A549 (cell line): Measurements from ENCODE around the gene ERGIC1. TPM values are rescaled to one million over a fixed set of nuclear protein-coding genes. Genes with fewer than 3 reads are reported as not detected.

Experiments
- ATAC-seq, 2 experiments: fragments of 200-7000 bp in 1 of 2; fragments of >200 bp in 1 of 2; cut with Nextera tagmentation in 1 of 2; cut with Tn5 transposase in 1 of 2; 3 replicates each; pipeline versions ENCODE4 v1.8.0 to v1.9.1; 2018 to 2020; ENCODE audit warnings: mild to moderate bottlenecking in 1 of 2, moderate library complexity in 1 of 2
- CTCF ChIA-PET: fragments of 300-600 bp; sonication (Branson Sonifier 250); formaldehyde crosslinking; extraction: SDS; loops from one replicate; lab custom pipeline; 2021; ENCODE audit warnings: antibody characterized with exemption, inconsistent platforms; lab: Yijun Ruan, JAX
- POLR2A ChIA-PET: fragments of 350-600 bp; formaldehyde crosslinking; extraction: SDS; loops from one replicate; lab custom pipeline; 2021; ENCODE audit warnings: antibody characterized with exemption, inconsistent platforms; lab: Yijun Ruan, JAX
- DNase-seq, 2 experiments: peaks; one replicate each; pipeline versions ENCODE4 v3.0.0 to v3.0.0-alpha.2; 2011 to 2016; ENCODE audit warnings: low read depth in 1 of 2, low spot score in 1 of 2
- FAIRE-seq: peaks from 2 replicates; lab custom pipeline; 2011; peaks lifted over from hg19 to GRCh38; lab: Jason Lieb, UNC
- H3K27ac ChIP-seq, 2 experiments: fragments of >200 bp; sonication (Bioruptor Twin); formaldehyde crosslinking; 3 replicates each; pipeline ENCODE4 v1.5.1; 2016 to 2017
- H3K4me1 ChIP-seq: fragments of >200 bp; sonication (Bioruptor Twin); formaldehyde crosslinking; 3 replicates; pipeline ENCODE4 v1.6.1; 2016
- H3K4me2 ChIP-seq: fragments of >200 bp; sonication (Bioruptor Twin); formaldehyde crosslinking; 3 replicates; pipeline ENCODE4 v1.6.1; 2016
- H3K4me3 ChIP-seq: fragments of >200 bp; sonication (Bioruptor Twin); formaldehyde crosslinking; 3 replicates; pipeline ENCODE4 v1.5.1; 2016
- H3K9me3 ChIP-seq: fragments of >200 bp; sonication (Bioruptor Twin); formaldehyde crosslinking; 3 replicates; pipeline ENCODE4 v1.6.1; 2016
- ATOH8 ChIP-seq: fragments of 250-450 bp; sonication (Bioruptor Pico); IDR thresholded peaks from 2 replicates; pipeline ENCODE4 v1.5.0; 2020; ENCODE audit warnings: low read depth, mild to moderate bottlenecking, moderate library complexity
- CBX2 ChIP-seq: fragments of 200-600 bp; sonication (generic); IDR thresholded peaks from 2 replicates; pipeline ENCODE4 v1.6.1; 2016; ENCODE audit warnings: low read depth, mild to moderate bottlenecking, borderline replicate concordance
- CBX8 ChIP-seq: fragments of 200-600 bp; sonication (generic); IDR thresholded peaks from 2 replicates; pipeline ENCODE4 v1.6.1; 2016
- CHD2 ChIP-seq: fragments of 150-350 bp; IDR thresholded peaks from 2 replicates; pipeline ENCODE4 v1.6.1; 2014; ENCODE audit warnings: low read length; ENCODE audit not compliant: partially characterized antibody
- CHD4 ChIP-seq: fragments of 200-600 bp; sonication (generic); IDR thresholded peaks from 2 replicates; pipeline ENCODE4 v1.6.1; 2016; ENCODE audit warnings: antibody characterized with exemption, mild to moderate bottlenecking, borderline replicate concordance
- EHF ChIP-seq: fragments of 250-450 bp; sonication (Bioruptor Pico); IDR thresholded peaks from 2 replicates; pipeline ENCODE4 v1.5.0; 2020; ENCODE audit warnings: mild to moderate bottlenecking
- EP300 ChIP-seq, 2 experiments: fragments of >200 bp; sonication (Bioruptor Twin); formaldehyde crosslinking; IDR thresholded peaks; 2 replicates in 1 of 2; 3 replicates in 1 of 2; pipeline ENCODE4 v1.6.1; 2016 to 2017
- FOSL2 ChIP-seq, 2 experiments: fragments of 450-650 bp in 1 of 2; fragments of >200 bp in 1 of 2; sonication (Bioruptor Twin) in 1 of 2; formaldehyde crosslinking; IDR thresholded peaks; 2 replicates each; pipeline versions ENCODE4 v1.5.0 to v1.6.1; 2016 to 2020; ENCODE audit warnings: mild to moderate bottlenecking in 1 of 2, moderate library complexity in 1 of 2
- HEYL ChIP-seq: fragments of 250-450 bp; sonication (Bioruptor Pico); IDR thresholded peaks from 2 replicates; pipeline ENCODE4 v1.8.0; 2021; ENCODE audit warnings: mild to moderate bottlenecking, moderate library complexity
- HMGXB4 ChIP-seq: fragments of 250-450 bp; sonication (Bioruptor Pico); IDR thresholded peaks from 2 replicates; pipeline ENCODE4 v1.5.0; 2021; ENCODE audit warnings: mild to moderate bottlenecking, moderate library complexity, borderline replicate concordance
- HOXA7 ChIP-seq: fragments of 250-450 bp; sonication (Bioruptor Pico); IDR thresholded peaks from 2 replicates; pipeline ENCODE4 v1.5.0; 2020; ENCODE audit warnings: mild to moderate bottlenecking, moderate library complexity
- JUNB ChIP-seq: fragments of >200 bp; sonication (Bioruptor Twin); formaldehyde crosslinking; IDR thresholded peaks from 2 replicates; pipeline ENCODE4 v1.6.1; 2016
- KDM1A ChIP-seq: fragments of 200-600 bp; sonication (generic); IDR thresholded peaks from 2 replicates; pipeline ENCODE4 v1.6.1; 2016; ENCODE audit warnings: low read depth, mild to moderate bottlenecking
- MAFK ChIP-seq: fragments of 450-650 bp; IDR thresholded peaks from 2 replicates; pipeline ENCODE4 v1.6.1; 2014; ENCODE audit not compliant: partially characterized antibody
- MYC ChIP-seq: IDR thresholded peaks from 2 replicates; pipeline ENCODE4 v1.6.1; 2012; ENCODE audit warnings: mild to moderate bottlenecking, inconsistent platforms, low read length, improper control_type of control experiment, borderline replicate concordance
- PHF8 ChIP-seq: fragments of 200-600 bp; sonication (generic); IDR thresholded peaks from 2 replicates; pipeline ENCODE4 v1.6.1; 2016; ENCODE audit warnings: low read depth, mild to moderate bottlenecking, antibody characterized with exemption, moderate library complexity, borderline replicate concordance
- RFX5 ChIP-seq: fragments of 450-650 bp; IDR thresholded peaks from 2 replicates; pipeline ENCODE4 v1.7.1; 2014; ENCODE audit warnings: antibody characterized with exemption, mild to moderate bottlenecking, moderate library complexity
- RNF2 ChIP-seq: fragments of 200-600 bp; sonication (generic); IDR thresholded peaks from 2 replicates; pipeline ENCODE4 v1.6.1; 2016; ENCODE audit warnings: low read depth, mild to moderate bottlenecking, antibody characterized with exemption, moderate library complexity, borderline replicate concordance
- SMC3 ChIP-seq: fragments of >200 bp; sonication (Bioruptor Twin); formaldehyde crosslinking; IDR thresholded peaks from 3 replicates; pipeline ENCODE4 v1.6.1; 2018; ENCODE audit warnings: inconsistent platforms
- SREBF2 ChIP-seq: fragments of 450-650 bp; IDR thresholded peaks from 2 replicates; pipeline ENCODE4 v1.6.1; 2014; ENCODE audit warnings: mild to moderate bottlenecking, moderate library complexity
- TFCP2L1 ChIP-seq: fragments of 250-450 bp; sonication (Bioruptor Pico); IDR thresholded peaks from 2 replicates; pipeline ENCODE4 v1.5.0; 2021; ENCODE audit warnings: mild to moderate bottlenecking
- TP53 ChIP-seq: fragments of 250-450 bp; sonication (Bioruptor Pico); IDR thresholded peaks from 2 replicates; pipeline ENCODE4 v1.5.0; 2021; ENCODE audit warnings: mild to moderate bottlenecking, moderate library complexity
- ZFP36 ChIP-seq: fragments of 450-650 bp; IDR thresholded peaks from 2 replicates; pipeline ENCODE4 v1.6.1; 2014; ENCODE audit warnings: borderline replicate concordance; ENCODE audit not compliant: partially characterized antibody
- ZSCAN20 ChIP-seq: fragments of 250-450 bp; sonication (Bioruptor Pico); IDR thresholded peaks from 2 replicates; pipeline ENCODE4 v1.8.0; 2022; ENCODE audit warnings: mild to moderate bottlenecking, moderate library complexity
- WGBS: methylation state at CpG from one replicate; pipeline ENCODE4 v1.1.6; 2017; ENCODE audit errors: missing lambda C conversion rate; 5-methylcytosine and 5-hydroxymethylcytosine counted together
- polyA plus RNA-seq, 4 experiments: library from polyadenylated mRNA; depleted of rRNA in 3 of 4; stranded (reverse); fragments of >200 nt; fragmentation: RNase III in 1 of 4; extraction: RNeasy Plus Mini Kit Qiagen cat#74134 plus additional on column Dnase treatment in 1 of 4; gene quantifications; 2 replicates in 3 of 4; 3 replicates in 1 of 4; pipeline ENCODE4 v1.2.3, GENCODE V29; 2011 to 2017
- TF ChIP-seq, protein P1 (sequence below): fragments of >200 bp; sonication (Bioruptor Twin); formaldehyde crosslinking; IDR thresholded peaks from 2 replicates; pipeline ENCODE4 v1.6.1; 2016
- TF ChIP-seq, protein P2 (sequence below): IDR thresholded peaks from 2 replicates; pipeline ENCODE4 v1.6.1; 2012
- TF ChIP-seq, protein P3 (sequence below): IDR thresholded peaks from 2 replicates; pipeline ENCODE4 v1.6.1; 2012; ENCODE audit warnings: low read depth, borderline replicate concordance

The ERGIC1 gene
- polyA plus RNA-seq, 2 of the 4 experiments (the other 2 are of a cell fraction), result 176 to 304 TPM

DNA sequence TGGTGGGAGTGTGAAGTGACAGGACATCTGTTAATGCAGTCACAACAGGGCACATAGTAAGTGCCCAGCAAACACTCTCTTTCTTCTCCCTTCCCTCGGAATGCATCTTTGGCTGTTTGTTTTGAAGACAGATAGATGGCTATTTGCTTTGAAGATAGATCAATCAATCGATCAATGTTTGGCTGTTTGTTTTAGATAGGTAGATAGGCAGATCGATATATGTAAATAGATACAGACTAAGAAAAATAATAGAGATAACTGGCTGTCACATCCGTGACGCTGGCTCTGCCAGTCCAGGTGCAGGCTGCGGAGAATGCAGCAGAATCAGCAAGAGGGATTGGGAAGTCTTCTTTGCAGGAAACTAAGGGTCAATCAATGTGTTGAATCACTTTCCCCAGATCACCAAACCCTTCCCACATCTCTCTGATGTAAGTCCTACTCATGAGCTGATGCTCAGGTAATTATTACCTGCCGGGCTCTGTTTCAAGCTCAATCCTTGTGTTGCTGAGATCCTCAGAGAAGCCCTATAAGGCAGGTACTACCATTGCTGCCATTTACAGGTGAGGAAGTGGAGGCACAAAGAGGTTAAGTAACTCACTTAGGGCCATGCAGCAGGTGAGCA is 60.8 kb downstream of the ERGIC1 start:
- ChIA-PET CTCF (interaction anchor here (0.6 to 12.0 kb wide), 6 partner anchors 25 to 182 kb away, joined by 3 to 125 read pairs (median 4); no protein-coding TSS in a partner anchor), POLR2A (no interaction called here)
- H3K27ac ChIP-seq, result peak overlapping the region; percentile 99 to 100
- ATAC-seq (no peak), FAIRE-seq (no peak), DNase-seq (no peak)
- 80% methylated on average over 7 of the region's 7 CpGs for WGBS
- H3K4me2 ChIP-seq, result no peak overlapping the region
- peaks cover 84% of the 10 kb centered on the region for H3K4me1 ChIP-seq
- TF ChIP-seq ZFP36 (no peak), PHF8 (no peak)
- H3K9me3 ChIP-seq, result no peaks in the 10 kb centered on the region
- no peak overlapping the region for H3K4me3 ChIP-seq

GRCh38 chr5:172895549-172895948 is 61.5 kb downstream of the ERGIC1 start:
- POLR2A ChIA-PET, result interaction anchor here (5.2 kb wide), 1 partner anchor 124 kb away, joined by 87 read pairs; the partner anchor contains the start of gene DUSP1
- no peak overlapping the region for H3K4me2 ChIP-seq
- no peak for DNase-seq
- FAIRE-seq, result no peak
- TF ChIP-seq HMGXB4 (CRISPR knock-in tag) (no peak), SMC3 (no peak), MAFK (no peak), HEYL (CRISPR knock-in tag) (no peak), EP300 (IDR thresholded peaks at IDR 0.05) (no peak), RNF2 (no peak), MYC (no peak), ATOH8 (CRISPR knock-in tag) (no peak), ZSCAN20 (CRISPR knock-in tag) (no peak)
- TF ChIP-seq, protein P1, sequence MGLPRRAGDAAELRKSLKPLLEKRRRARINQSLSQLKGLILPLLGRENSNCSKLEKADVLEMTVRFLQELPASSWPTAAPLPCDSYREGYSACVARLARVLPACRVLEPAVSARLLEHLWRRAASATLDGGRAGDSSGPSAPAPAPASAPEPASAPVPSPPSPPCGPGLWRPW, result no peak
- TF ChIP-seq, protein P2, sequence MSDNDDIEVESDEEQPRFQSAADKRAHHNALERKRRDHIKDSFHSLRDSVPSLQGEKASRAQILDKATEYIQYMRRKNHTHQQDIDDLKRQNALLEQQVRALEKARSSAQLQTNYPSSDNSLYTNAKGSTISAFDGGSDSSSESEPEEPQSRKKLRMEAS, result no peak
- no peak overlapping the region for H3K4me3 ChIP-seq
- ATAC-seq, result no peak
- H3K4me1 ChIP-seq, result peaks cover 87% of the 10 kb centered on the region
- WGBS, result 83% methylated on average over 4 of the region's 4 CpGs
- no peaks in the 10 kb centered on the region for H3K9me3 ChIP-seq
- CTCF ChIA-PET, result interaction anchor here (0.6 to 12.0 kb wide), 7 partner anchors 25 to 182 kb away, joined by 3 to 125 read pairs (median 3); no protein-coding TSS in a partner anchor
- H3K27ac ChIP-seq, result peak overlapping the region; percentile 99 to 100

GRCh38 chr5:172896465-172896864 is 62.4 kb downstream of the ERGIC1 start:
- ChIA-PET POLR2A (interaction anchor here (5.2 kb wide), 1 partner anchor 125 kb away, joined by 87 read pairs; the partner anchor contains the start of gene DUSP1), CTCF (interaction anchor here (1.1 to 12.0 kb wide), 11 partner anchors 13 to 417 kb away, joined by 3 to 125 read pairs (median 6); partner anchors contain the start of gene RPL26L1)
- Histone ChIP-seq H3K9me3 (no peaks in the 10 kb centered on the region), H3K4me2 (peak overlapping the region; percentile 63), H3K4me1 (peaks cover 87% of the 10 kb centered on the region), H3K4me3 (no peak overlapping the region), H3K27ac (peak overlapping the region; percentile 99 to 100)
- ATAC-seq, result no peak
- no peak for DNase-seq
- no peak for FAIRE-seq
- 74% methylated on average over 7 of the region's 7 CpGs for WGBS
- no peak for TF ChIP-seq FOSL2 (IDR thresholded peaks at IDR 0.05)
- no peak for TF ChIP-seq FOSL2 (CRISPR knock-in tag; IDR thresholded peaks at IDR 0.05)
- no peak for TF ChIP-seq PHF8
- no peak for TF ChIP-seq CHD4
- TF ChIP-seq CBX8, result no peak
- no peak for TF ChIP-seq HMGXB4 (CRISPR knock-in tag)
- peak; percentile 73 for TF ChIP-seq MAFK
- no peak for TF ChIP-seq HOXA7
- TF ChIP-seq KDM1A, result no peak
- no peak for TF ChIP-seq HEYL (CRISPR knock-in tag)
- no peak for TF ChIP-seq JUNB
- peak; percentile 28 for TF ChIP-seq ZFP36
- TF ChIP-seq TFCP2L1, result no peak
- TF ChIP-seq CHD2, result no peak
- no peak for TF ChIP-seq EHF
- no peak for TF ChIP-seq TP53 (CRISPR knock-in tag)
- no peak for TF ChIP-seq RFX5
- TF ChIP-seq CBX2, result no peak
- no peak for TF ChIP-seq SREBF2
- TF ChIP-seq, protein P3, sequence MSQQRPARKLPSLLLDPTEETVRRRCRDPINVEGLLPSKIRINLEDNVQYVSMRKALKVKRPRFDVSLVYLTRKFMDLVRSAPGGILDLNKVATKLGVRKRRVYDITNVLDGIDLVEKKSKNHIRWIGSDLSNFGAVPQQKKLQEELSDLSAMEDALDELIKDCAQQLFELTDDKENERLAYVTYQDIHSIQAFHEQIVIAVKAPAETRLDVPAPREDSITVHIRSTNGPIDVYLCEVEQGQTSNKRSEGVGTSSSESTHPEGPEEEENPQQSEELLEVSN, result no peak
